Peyer's patch (tissue), 4 donors: Measurements from ENCODE around the gene SOX13. TPM values are rescaled to one million over a fixed set of nuclear protein-coding genes. Genes with fewer than 3 reads are reported as not detected.

ENCODE experiments used
- DNase-seq, 3 donors: peaks; one replicate each; pipeline ENCODE4 v3.0.0-alpha.2; 2017 to 2019
- H3K27ac ChIP-seq, 4 donors: fragments of 200-600 bp; sonication (generic); one replicate each; pipeline ENCODE4 v1.5.1; 2016 to 2019
- H3K27me3 ChIP-seq, 2 donors: fragments of 200-600 bp; sonication (generic); one replicate each; pipeline ENCODE4 v1.5.1; 2019
- H3K36me3 ChIP-seq, 3 donors: fragments of 200-600 bp; sonication (generic); one replicate each; pipeline ENCODE4 v1.5.1; 2016 to 2019
- H3K4me1 ChIP-seq, 4 donors: fragments of 200-600 bp; sonication (generic); one replicate each; pipeline ENCODE4 v1.5.1; 2016 to 2019
- H3K4me3 ChIP-seq, 4 donors: fragments of 200-600 bp; sonication (generic); 1 replicate in 3 of 4; 2 replicates in 1 of 4; pipeline ENCODE4 v1.5.1; 2016 to 2019; ENCODE audit warnings: mild to moderate bottlenecking in 1 of 4
- H3K9me3 ChIP-seq, 4 donors: fragments of 200-600 bp; sonication (generic); one replicate each; pipeline ENCODE4 v1.5.1; 2016 to 2019; ENCODE audit warnings: mild to moderate bottlenecking in 1 of 4
- POLR2A ChIP-seq, 2 donors: fragments of 450-650 bp; IDR thresholded peaks; one replicate each; pipeline ENCODE4 v1.5.1; 2017; ENCODE audit warnings: antibody characterized with exemption in 2 of 2, mild to moderate bottlenecking in 2 of 2, moderate library complexity in 2 of 2
- total RNA-seq, 4 donors: library from RNA; depleted of rRNA; stranded (reverse); fragments of >200 nt; gene quantifications; one replicate each; pipeline ENCODE4 v1.1.0, GENCODE V29; 2016
- TF ChIP-seq, protein P1 (sequence below), 6 experiments: fragments of 450-650 bp in 4 of 6; fragments of 200-600 bp in 2 of 6; sonication (generic) in 1 of 6; IDR thresholded peaks; one replicate each; pipeline ENCODE4 v1.5.1; 2017 to 2019; ENCODE audit warnings: antibody characterized with exemption in 6 of 6, mild to moderate bottlenecking in 3 of 6, moderate library complexity in 1 of 6

Gene SOX13
- total RNA-seq, 4 donors from 2014 or later, result 42.1 to 80.3 (median 59.0) TPM

DNA sequence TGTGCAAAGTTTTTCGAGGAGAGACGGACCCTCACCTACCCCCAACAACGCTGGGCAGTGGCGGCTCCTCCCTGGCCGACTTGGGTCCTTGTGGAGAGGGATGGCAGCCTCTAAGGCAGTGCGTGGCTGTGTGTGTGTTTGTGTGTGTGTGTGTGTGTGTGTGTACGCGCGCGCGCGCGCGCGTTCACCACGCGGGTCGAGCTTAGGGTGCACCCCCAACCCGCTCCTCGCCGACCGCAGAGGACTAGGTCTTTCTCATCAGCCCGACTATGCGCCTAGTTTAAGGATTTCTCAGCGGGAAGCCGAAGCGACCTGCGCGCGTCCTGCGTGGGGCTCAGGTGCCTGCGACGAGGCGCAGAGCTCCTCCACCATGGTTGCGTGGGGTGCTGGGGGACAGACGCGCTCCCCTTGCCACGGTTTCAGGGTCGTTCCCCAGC lies 940 bp downstream of the SOX13 start:
- Histone ChIP-seq H3K27ac (peak overlapping the region; percentile 70 to 96 (median 83)), H3K36me3 (no peaks in the 10 kb centered on the region), H3K4me3 (peak overlapping the region; percentile 48 to 74 (median 64)), H3K9me3 (no peaks in the 10 kb centered on the region), H3K4me1 (peaks cover 0 to 38% (median 3%) of the 10 kb centered on the region in 4 donors), H3K27me3 (no peaks in the 10 kb centered on the region)
- no peak for TF ChIP-seq POLR2A (IDR thresholded peaks at IDR 0.05)
- TF ChIP-seq, protein P1, sequence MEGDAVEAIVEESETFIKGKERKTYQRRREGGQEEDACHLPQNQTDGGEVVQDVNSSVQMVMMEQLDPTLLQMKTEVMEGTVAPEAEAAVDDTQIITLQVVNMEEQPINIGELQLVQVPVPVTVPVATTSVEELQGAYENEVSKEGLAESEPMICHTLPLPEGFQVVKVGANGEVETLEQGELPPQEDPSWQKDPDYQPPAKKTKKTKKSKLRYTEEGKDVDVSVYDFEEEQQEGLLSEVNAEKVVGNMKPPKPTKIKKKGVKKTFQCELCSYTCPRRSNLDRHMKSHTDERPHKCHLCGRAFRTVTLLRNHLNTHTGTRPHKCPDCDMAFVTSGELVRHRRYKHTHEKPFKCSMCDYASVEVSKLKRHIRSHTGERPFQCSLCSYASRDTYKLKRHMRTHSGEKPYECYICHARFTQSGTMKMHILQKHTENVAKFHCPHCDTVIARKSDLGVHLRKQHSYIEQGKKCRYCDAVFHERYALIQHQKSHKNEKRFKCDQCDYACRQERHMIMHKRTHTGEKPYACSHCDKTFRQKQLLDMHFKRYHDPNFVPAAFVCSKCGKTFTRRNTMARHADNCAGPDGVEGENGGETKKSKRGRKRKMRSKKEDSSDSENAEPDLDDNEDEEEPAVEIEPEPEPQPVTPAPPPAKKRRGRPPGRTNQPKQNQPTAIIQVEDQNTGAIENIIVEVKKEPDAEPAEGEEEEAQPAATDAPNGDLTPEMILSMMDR (IDR thresholded peaks at IDR 0.05), result no peak
- DNase-seq, result peak in 1 of 3 donors; percentile 50

DNA sequence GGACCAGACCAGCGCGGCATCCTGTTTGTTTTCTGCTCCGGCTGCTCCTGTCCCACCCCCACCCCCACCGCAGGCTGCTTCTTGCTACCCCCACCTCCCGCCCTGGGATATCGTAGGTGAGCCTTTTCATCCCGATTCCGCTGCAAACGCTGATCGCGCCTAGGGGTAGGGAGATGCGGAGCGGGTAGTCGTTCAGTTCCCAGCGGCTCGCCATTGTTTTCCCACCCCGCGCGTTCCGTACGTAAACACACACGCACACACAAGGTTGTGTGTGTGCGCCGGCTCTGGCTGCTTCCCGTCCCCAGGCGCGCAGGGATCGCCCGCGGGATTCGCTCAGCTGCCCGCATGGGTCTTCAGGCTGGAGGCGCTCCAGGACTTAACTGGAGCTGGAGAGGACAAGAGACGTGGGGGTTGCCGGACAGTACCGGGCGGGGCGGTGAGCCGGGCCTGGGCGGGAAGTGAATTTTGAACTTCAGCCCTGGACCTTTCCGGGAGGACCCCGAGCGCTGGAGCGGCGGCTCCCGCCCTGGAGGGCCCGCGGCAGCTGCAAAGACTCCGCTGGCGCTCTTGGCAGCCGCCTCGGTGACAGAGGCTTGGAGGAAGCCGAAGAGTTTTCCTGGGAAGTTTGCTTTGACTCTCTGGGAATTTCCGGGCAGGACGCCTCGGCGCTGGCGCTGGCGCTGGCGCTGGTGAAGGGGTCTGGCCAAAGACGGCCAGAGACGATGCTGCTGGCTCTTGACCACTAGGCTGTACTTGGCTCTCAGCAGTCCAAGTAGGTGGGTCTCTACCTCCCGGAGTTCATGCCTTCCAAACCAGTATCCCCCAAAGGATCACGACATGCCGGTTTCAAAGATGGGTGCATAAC lies 1.6 kb downstream of the SOX13 start:
- Histone ChIP-seq H3K27me3 (no peaks in the 10 kb centered on the region), H3K4me1 (peaks cover 0 to 44% (median 3%) of the 10 kb centered on the region in 4 donors)
- peak in 2 of 3 donors; percentile 83 to 91 for DNase-seq

DNA sequence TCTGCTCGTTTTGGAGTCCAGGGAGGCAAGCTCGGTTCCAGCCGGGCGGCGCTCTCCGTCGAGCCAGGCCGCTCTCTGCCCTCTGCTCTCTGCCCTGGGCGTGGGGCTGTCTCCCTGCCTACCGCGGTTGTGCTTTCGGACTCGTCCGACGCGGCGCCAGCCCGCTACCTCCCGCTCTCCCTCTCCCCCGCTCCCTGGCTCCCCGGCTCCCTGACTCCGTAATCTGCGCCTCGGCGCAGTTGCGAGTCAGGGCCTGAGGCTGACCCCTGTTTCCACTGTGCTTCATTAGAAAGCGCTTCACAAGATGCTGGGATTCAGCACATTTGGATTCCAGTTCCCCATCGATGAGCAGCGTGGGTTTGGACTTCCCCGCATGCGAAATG lies 2.2 kb downstream of the SOX13 start:
- peak overlapping the region; percentile 70 to 96 (median 83) for H3K27ac ChIP-seq
- no peaks in the 10 kb centered on the region for H3K9me3 ChIP-seq
- TF ChIP-seq, protein P1 (IDR thresholded peaks at IDR 0.05), result peak in 1 of 6 experiments; percentile 26
- TF ChIP-seq POLR2A (IDR thresholded peaks at IDR 0.05), result peak in 1 of 2 donors; percentile 34
- H3K36me3 ChIP-seq, result no peaks in the 10 kb centered on the region
- H3K27me3 ChIP-seq, result no peaks in the 10 kb centered on the region
- H3K4me1 ChIP-seq, result peaks cover 0 to 50% (median 3%) of the 10 kb centered on the region in 4 donors
- peak overlapping the region; percentile 48 to 74 (median 64) for H3K4me3 ChIP-seq
- peak in 2 of 3 donors; percentile 80 to 87 for DNase-seq

More for the DNA sequence above, 1.6 kb downstream of the SOX13 start:
- Histone ChIP-seq H3K36me3 (no peaks in the 10 kb centered on the region), H3K27ac (peak overlapping the region; percentile 70 to 96 (median 83)), H3K9me3 (no peaks in the 10 kb centered on the region), H3K4me3 (peak overlapping the region; percentile 48 to 74 (median 64))
- peak in 1 of 2 donors; percentile 49 for TF ChIP-seq POLR2A (IDR thresholded peaks at IDR 0.05)
- TF ChIP-seq, protein P1 (IDR thresholded peaks at IDR 0.05), result peak in 1 of 6 experiments; percentile 9

DNA sequence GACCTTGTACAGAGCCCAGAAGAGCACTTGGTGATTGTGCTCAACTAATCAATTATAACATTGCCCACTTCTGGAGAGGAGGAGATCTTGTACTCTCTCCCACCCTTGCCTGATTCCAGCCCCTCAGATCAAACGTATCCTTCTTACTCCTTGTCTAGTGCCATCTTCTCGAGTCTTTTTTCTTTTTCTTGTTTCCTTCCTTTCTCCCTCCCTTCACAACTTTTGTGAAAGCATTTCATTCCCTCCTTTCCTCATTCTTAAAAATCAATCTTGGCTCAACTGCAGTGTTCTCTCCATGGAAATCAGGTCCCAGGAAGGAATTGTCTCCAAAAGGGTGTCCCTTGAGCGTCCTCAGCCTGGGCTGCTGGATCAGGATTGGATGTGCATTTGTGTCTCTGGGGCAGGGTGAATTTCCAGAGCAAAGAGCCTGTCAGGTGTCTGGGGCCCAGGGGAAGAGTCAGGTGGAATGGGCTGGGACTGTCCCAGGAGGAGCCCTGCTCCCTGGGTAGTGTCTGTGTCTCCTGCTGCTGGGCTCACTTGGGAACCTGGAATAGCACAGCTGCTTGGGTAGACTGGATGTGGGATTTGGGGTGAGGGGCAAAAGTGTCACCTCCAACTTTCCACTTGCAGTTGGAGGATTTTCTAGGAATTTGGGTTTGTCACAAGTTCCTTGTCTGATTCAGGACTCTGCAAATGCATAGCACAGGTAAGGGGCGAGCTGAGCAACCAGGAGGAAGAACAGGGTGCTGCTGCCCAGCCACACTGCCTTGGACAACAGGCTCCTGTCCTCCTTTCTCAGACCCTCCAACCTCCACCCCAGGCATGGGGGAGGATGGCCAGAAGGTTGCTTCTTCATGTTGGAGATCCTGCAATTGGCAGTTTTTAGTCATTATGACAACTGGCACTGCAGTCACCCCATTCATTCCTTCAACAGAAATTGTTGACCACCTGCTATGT lies 3.3 kb downstream of the SOX13 start:
- Histone ChIP-seq H3K9me3 (no peaks in the 10 kb centered on the region), H3K4me1 (peaks cover 0 to 59% (median 3%) of the 10 kb centered on the region in 4 donors), H3K27me3 (no peaks in the 10 kb centered on the region), H3K27ac (peak overlapping the region in 3 of 4 donors; percentile 70 to 96 (median 85)), H3K4me3 (peak overlapping the region in 2 of 4 donors; percentile 71 to 74), H3K36me3 (no peaks in the 10 kb centered on the region)
- no peak for TF ChIP-seq POLR2A (IDR thresholded peaks at IDR 0.05)
- TF ChIP-seq, protein P1 (IDR thresholded peaks at IDR 0.05), result no peak
- DNase-seq, result no peak

DNA sequence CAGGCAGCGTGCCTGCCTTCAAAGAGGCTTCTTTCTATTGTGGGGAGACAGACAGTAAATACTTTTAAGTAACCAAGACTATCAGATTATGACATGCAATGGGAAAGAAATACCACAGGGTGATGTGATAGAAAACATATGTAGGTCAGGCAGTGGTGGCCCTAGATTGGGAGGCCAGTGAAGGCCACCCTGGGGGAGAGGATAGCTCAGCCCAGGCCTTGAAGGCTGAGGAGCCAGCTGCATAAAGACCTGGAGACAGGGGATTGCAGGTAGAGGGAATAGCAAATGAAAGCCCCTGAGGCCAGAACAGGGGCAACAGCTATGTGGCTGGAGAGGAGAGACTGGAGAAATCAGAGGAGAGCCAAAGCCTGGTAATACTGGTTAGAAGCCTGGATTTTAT lies 4.0 kb downstream of the SOX13 start:
- Histone ChIP-seq H3K4me1 (peaks cover 0 to 65% (median 3%) of the 10 kb centered on the region in 4 donors), H3K27ac (no peak overlapping the region), H3K9me3 (no peaks in the 10 kb centered on the region), H3K4me3 (no peak overlapping the region), H3K36me3 (no peaks in the 10 kb centered on the region), H3K27me3 (no peaks in the 10 kb centered on the region)
- DNase-seq, result no peak
- TF ChIP-seq, protein P1 (IDR thresholded peaks at IDR 0.05), result no peak
- no peak for TF ChIP-seq POLR2A (IDR thresholded peaks at IDR 0.05)
